Retina (tissue), 1 donor: ENCODE measurements around the gene PLEKHM3.

Experiments
- DNase-seq: peaks from one replicate; pipeline ENCODE4 v3.0.0-alpha.2; 2016

Gene PLEKHM3

GRCh38 chr2:207847098-207847806 lies 178.1 kb downstream of the PLEKHM3 start:
- no peak for DNase-seq

DNA sequence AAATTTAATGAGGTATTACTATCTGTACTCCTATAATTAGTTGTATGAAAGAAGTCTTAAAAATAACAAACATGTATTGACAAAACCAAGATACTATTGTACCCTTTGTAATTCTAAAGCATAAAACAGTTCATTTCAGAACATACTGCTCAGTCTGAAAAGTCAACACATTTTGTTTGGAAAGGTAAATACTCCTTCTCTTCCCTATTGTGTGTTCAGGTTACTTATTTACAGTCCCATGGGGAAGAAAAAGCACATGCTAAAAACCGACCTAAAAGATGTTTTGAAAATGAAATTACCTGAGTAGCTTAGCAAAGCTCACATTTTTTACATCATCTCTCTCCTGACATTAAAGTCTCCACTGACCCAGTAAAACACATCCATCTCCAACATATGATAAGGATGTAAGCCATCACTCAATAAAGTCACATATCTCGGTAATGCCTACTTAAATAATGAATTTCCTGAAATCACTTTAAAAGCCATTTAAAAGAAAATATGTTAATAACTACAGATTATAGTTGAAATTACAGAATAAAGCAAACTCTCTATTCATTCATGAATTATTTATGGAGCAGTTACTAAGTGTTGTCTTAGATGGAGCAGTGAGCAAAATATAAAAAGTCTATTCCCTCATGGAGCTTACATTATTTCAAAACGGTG lies 180.0 kb downstream of the PLEKHM3 start:
- no peak for DNase-seq

DNA sequence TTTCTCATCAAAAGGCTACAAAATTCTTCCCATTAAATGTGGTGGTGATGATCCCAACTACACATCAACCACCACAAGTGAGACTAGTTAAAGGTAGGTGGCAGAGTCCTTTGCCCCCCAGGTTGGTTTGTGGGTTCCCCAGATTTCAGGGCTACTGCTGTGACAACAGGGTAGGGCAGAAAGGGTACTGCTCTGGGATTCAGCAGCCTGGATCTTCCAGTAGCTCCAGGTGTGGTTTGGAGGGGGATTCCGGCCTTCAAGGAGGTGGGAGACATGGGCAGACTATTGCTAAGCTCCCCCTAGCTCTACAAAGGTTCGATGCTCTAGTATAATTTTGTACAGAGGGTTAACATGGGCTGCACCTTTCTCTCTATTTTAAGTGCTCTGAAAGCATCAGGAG lies 180.7 kb downstream of the PLEKHM3 start:
- no peak for DNase-seq

DNA sequence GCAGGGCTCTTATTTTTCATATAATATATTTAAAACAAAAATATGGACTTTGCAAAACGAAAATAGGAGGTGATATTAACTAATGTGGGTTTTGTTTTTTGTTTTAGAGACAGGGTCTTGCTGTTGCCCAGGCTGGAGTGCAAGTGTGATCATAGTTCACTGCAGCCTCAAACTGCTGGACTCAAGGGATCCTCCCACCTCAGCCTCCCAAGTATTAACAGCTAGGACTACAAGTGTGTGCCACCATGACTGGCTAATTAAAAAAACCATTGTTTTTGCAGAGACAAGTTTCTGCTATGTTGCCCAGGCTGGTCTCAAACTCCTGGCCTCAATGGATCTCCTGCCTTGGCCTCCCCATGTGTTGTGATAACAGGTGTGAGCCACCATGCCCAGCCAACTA lies 185.2 kb downstream of the PLEKHM3 start:
- DNase-seq, result no peak

GRCh38 chr2:207839575-207839974 lies 185.8 kb downstream of the PLEKHM3 start:
- no peak for DNase-seq

- DNase-seq, result no peak
These were observed 186.3 kb downstream of the PLEKHM3 start for GRCh38 chr2:207839028-207839427.

DNA sequence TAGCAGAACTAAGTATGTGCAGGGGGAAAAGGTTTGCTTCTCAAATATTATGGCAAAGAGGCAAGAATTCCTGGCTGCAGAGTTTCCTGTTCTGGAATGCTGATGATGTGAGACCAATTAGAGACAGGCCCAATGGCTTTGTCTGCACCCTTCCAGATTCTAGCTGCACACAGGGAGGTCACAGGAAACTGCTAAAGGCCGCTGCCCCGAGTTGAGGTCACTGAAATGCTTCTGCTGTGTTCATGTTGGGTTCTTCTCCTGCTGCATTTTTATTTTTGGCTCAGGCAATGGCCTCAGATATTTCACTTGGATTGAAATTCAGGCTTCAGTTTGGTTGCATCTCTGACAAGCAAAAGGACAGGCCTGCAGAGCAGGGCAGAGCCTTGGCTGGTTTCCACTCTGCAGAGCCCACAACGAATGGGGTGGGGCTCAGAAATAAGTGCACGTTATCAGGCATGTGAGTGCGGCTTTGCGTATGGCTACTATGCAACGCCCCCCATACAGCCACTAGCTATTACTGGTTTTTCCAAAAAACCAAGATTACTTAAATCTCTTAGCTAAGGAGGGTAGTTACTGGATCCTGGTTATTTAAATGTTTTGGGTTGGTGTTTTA lies 188.7 kb downstream of the PLEKHM3 start:
- peak; percentile 51 for DNase-seq

GRCh38 chr2:207835805-207836204 lies 189.5 kb downstream of the PLEKHM3 start:
- no peak for DNase-seq

- no peak for DNase-seq
These were observed 192.0 kb downstream of the PLEKHM3 start for GRCh38 chr2:207833251-207833751.

DNA sequence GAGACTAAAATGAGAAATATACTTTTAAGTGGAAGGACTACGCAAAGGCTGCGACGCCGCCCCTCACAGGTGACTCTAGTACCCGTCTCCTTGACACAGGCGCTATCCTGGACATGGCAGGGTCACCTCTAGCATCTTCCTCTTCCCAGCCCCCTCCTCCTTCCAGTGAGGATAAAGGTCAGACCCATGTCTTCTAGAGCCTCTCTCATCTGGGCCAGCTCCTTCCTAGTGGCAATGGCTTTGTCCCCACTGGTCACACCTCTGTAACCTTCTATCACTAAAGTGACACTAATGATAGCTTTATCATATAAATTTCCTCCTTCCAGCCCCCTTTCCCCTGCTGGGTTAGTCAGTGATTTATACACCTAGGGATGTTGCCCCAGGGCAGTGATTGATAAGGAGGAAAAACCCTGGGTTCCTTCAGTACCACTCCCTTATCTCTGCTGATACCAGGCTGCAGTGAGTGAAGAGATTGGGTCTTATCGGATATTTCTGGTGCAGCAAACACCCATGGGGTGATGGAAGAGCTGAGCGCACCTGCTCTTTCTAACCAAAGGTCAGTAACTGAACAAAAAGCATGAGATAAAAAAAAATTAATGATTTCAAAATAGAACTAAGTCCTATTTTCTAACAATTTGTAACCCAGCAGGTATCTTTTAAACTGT lies 193.6 kb downstream of the PLEKHM3 start:
- DNase-seq, result no peak

DNA sequence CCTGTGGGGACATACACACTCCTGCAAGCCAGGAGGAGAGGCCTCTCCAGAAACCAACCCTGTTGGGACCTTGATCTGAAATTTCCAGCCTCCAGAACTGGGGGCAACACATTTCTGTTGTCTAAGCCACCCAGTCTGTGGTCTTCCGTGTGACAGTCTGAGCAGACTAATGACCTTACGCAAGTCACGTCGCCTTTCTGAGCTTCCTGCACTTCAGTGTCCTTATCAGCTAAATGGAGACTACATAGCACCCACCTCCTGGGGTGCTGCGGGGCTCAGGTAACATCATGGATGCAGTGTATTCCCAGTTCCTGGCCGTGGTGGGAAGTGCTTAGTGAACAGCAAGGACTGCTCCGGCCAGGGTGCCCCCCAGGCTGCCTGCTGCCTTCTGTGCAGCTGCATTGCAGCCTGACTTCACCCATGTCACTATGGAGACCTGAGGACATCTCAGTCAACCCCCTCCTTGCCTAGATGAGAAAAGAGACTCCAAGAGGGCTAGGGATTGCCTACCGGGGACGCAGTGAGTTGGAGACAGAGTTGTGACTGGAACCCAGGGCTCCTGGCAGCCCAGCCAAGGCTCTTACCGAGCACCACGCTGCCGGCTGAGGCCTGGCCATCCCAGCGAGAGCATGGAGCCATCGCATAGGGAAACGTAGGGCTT lies 194.4 kb downstream of the PLEKHM3 start:
- no peak for DNase-seq

GRCh38 chr2:207828361-207829057 lies 196.8 kb downstream of the PLEKHM3 start:
- DNase-seq, result no peak

DNA sequence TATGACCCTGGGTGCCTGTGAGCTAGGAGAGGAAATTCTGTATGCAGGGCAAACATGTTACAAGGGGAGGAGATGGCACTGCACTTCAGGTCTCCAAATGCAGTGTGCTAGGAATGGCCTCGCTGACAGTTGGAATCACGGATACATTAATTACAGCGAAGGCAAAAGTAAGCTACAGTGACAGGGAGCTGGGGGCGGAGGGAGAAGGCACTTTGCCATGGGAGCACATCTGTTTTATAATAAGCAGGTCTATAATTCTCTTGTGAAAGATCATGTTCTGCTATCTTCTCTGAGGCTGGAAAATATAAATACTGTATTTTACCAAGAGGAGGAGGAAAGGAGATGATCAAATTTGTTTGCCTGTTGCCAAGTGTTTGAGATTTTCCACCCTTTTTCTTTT lies 199.3 kb downstream of the PLEKHM3 start:
- no peak for DNase-seq

DNA sequence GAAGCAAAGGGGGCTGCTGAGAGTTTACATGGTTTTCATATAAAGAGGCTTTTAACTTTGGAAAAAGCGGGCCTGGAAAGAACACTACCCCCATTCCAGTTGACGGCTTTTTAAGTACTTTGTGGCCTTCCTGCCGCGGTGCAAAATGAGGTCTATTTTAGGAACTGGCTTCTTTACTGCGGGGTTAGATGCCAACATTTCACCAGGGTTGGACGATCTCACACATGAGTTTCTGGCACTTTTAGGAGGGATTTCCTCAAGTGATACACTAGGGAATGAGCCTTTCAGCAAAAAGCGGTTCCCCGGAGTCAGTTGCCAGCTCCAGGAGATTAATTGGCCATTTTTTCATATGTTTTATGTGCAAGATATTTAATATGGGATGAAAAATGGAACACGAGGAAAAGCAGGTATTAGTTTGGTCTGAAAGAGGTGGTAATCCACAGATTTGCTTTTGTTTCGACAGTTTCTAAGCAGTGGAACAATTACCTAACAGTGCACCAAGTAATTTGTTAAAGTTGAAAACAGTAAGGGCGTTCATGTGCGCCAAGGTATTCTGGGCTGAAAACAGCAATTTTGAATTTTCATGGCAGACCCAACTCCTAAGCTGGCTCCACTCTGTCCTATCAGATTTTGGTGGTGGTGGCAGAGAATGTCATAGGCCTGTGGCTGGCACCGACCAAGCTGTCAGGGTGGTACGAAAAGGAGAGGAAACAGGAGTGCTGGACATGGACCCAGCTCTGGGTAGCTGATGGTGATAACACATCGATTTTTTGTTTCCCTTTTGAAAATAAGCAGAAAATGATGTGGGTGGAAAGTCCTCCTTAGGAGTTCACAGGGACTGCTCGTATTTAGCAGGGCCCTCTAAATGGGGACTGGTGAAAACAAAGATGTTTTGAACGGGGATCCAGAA lies 200.0 kb downstream of the PLEKHM3 start:
- no peak for DNase-seq

GRCh38 chr2:207823865-207824264 lies 201.5 kb downstream of the PLEKHM3 start:
- DNase-seq, result no peak

- no peak for DNase-seq
These were observed 205.2 kb downstream of the PLEKHM3 start for GRCh38 chr2:207819839-207820784.

DNA sequence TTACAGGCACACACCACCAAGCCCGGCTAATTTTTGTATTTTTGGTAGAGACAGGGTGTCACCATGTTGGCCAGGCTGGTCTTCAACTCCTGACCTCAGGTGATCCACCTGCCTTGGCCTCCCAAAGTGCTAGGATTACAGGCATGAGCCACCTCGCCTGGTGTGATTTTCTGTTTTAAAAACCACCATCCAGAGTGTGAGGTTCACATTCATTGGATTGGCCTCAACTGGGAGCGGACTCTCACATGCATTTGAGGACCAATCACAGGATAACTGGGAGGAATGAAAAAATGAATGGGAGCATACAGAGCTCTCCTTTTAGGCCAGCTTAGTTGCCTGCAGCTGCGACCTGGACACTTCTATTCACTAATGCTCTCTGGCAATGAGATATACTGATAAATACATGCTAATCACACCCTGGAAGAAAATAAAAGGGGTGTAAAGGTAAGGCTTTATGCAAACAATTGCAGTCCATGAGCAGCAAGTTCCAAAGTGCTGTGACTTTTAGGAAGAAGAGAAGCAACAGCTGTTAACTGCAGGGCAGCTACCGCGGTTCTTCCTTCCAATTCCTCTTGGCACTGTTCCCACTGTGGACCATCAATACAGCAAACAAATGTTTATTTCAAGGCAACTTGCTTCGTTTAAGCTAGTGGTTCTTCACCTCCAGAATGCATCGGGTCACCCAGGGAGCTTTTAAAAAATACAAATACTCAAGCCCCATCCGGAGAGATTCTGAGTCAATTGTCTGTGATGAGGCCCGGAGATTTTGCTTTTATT lies 206.1 kb downstream of the PLEKHM3 start:
- DNase-seq, result no peak

DNA sequence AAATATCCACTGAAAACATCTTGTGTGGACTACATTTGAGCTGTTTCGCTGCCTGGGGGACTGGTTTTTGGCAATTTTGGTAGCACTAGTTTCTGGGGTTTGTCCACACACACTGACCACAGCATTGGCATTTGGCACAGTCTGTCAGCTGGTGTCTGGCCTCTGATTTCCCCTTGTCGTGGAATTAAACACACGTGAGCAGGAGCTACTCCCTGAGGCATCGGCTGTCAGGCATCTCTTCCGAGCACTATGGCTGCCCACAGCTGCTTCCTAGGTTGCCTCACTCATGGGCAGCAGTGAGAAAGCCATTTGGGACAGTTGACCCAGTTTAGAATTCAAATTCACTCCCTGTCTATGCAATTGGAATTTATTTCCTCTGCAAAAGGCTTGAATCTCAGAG lies 208.8 kb downstream of the PLEKHM3 start:
- DNase-seq, result peak; percentile 37

GRCh38 chr2:207815254-207815653 lies 210.1 kb downstream of the PLEKHM3 start:
- DNase-seq, result no peak
